ENCODE data around the gene BOK.
"Not testable (repeated sequence)": the region's sequence is repeated elsewhere in the genome, so short reads cannot be mapped to it uniquely, and the experiment has no call there.

DNA sequence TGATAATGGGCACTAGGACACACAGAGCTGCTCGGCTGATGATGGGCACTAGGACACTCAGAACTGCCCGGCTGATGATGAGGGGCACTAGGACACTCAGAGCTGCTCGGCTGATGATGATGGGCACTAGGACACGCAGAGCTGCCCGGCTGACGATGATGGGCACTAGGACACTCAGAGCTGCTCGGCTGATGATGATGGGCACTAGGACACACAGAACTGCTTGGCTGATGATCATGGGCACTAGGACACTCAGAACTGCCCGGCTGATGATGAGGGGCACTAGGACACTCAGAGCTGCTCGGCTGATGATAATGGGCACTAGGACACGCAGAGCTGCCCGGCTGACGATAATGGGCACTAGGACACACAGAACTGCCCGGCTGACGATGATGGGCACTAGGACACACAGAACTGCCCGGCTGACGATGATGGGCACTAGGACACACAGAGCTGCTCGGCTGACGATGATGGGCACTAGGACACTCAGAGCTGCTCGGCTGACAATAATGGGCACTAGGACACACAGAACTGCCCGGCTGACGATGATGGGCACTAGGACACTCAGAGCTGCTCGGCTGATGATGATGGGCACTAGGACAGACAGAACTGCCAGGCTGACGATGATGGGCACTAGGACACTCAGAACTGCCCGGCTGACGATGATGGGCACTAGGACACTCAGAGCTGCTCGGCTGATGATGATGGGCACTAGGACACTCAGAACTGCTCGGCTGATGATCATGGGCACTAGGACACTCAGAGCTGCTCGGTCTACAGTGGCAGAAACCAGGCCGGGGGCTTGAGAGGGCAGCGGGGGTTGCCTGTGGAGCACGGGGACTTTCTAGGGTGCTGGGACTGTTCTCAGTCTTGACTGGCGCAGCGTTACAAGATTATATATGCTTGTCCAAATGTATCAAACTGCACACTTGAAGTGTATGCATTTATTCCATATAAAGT is 32.2 kb downstream of the BOK start:
- not testable (repeated sequence) for TF ChIP-seq CTCF (IDR thresholded peaks at IDR 0.05); POLR2AphosphoS5 (IDR thresholded peaks at IDR 0.05; ENCODE audit: insufficient read depth in 1 of 2, low read depth in 1 of 2)

Measured in vagina (tissue), 2 donors.